IPS-NIHi7 (cell line): ENCODE results near the gene AGTPBP1.

Experiments used
- DNase-seq: peaks from one replicate; pipeline ENCODE4 v3.0.0; 2012; ENCODE audit warnings: mixed read lengths; ENCODE audit errors: extremely low spot score

Gene AGTPBP1

GRCh38 chr9:85717220-85717619 lies 24.5 kb downstream of the AGTPBP1 start:
- DNase-seq = no peak

DNA sequence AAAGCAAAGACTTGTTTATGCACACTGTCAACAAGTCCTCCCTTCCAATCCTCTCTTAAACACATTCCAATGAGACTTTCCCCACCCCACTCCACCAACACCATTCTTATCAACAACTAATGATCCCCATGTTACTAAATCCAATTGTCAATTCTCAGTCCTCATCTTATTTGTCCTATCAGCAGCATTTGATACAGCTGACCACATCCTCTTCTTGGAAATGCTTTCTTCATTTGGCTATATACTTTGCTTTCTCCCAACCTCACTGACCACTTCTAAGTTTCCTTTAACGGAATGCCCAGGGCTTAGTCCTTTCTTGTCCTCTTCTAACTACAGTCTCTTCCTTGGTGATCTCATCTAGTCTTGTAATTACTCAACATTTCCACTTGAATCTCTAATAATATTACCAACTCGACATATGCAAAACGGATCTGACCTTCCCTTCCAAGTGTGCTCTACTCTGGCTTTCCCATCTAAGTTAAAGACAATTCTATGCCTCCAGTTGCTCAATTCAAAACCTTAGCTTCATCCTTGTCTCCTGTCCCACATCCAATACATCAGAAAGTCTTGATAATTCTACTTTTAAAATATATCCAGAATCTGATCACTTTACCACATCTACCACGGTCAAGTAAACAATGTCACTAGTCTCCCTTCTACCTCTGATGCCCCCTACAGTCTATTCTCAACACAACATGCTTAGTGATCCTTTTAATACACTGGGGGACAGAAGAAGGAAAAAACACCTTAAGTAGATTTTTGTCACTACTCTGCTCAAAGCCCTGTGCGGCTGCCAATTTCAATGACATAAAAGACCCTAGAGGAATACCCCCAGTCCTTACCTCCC lies 25.5 kb downstream of the AGTPBP1 start:
- peak; percentile 19 for DNase-seq

- no peak for DNase-seq
Measured at GRCh38 chr9:85715587-85715986, 26.2 kb downstream of the AGTPBP1 start.

DNA sequence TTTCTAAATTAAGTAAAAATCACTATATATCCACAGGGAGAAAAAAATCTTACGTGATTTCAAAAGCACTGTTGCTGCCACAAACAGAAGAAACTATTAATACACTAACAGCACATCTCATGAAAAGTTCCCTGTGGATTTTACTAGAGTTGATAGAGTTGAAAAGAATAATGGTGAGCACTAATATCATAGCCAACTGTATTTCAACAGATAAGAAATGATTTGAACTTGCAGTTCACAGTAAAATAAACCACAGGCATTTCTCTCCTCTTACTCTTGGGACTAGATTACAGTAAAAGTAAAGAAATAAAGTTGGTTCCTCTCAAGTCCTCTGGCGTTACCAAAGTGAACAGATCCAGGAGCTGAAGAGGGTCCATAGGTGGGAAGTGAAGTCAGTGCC lies 27.9 kb downstream of the AGTPBP1 start:
- no peak for DNase-seq

GRCh38 chr9:85704744-85705143 lies 37.0 kb downstream of the AGTPBP1 start:
- DNase-seq = no peak

- no peak for DNase-seq
Measured at GRCh38 chr9:85703398-85703797, 38.4 kb downstream of the AGTPBP1 start.

- DNase-seq = no peak
Measured at GRCh38 chr9:85702726-85703289, 38.9 kb downstream of the AGTPBP1 start.

GRCh38 chr9:85702191-85702590 lies 39.6 kb downstream of the AGTPBP1 start:
- DNase-seq = no peak

DNA sequence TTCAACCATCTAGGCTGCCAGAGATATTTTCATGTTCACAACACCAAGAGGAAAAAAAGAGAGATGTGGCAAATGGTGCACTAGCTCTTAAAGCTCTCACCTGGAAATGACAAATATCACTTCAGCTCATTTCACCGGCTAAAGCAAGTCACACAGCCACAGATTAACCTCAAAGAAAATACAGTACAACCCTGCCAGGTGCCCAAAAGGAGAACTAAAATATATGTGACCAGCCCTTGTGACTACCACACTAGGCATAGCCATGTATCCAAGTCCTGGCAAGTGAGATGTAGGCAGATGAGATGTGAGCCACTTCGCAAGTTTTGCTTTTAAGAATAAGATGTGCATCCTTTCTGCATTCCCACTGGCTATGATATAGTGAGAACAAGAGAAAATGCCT lies 41.4 kb downstream of the AGTPBP1 start:
- no peak for DNase-seq

GRCh38 chr9:85688361-85688760 lies 53.4 kb downstream of the AGTPBP1 start:
- no peak for DNase-seq

GRCh38 chr9:85685081-85685480 lies 56.7 kb downstream of the AGTPBP1 start:
- no peak for DNase-seq

- DNase-seq = no peak
Measured at GRCh38 chr9:85676790-85677189, 65.0 kb downstream of the AGTPBP1 start.

DNA sequence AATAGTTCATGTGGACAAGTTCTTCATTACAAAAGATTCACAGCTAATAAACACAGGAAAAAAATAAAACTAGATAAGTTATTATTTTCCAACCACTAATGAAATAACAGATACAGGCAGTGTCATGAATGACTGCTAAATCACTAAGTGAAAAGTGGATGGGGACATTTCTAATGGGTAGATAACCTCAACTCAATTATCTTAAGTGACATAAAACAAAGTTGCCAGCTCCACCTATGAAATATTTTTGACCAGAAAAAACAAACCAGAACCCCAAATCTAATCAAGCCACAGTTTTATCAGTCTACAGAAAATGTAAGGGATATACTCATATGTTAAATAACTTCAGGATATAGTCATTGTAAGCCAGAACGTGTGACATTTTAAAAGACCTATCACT lies 74.4 kb downstream of the AGTPBP1 start:
- no peak for DNase-seq

GRCh38 chr9:85666086-85666485 lies 75.7 kb downstream of the AGTPBP1 start:
- no peak for DNase-seq

GRCh38 chr9:85662573-85662972 lies 79.2 kb downstream of the AGTPBP1 start:
- no peak for DNase-seq

DNA sequence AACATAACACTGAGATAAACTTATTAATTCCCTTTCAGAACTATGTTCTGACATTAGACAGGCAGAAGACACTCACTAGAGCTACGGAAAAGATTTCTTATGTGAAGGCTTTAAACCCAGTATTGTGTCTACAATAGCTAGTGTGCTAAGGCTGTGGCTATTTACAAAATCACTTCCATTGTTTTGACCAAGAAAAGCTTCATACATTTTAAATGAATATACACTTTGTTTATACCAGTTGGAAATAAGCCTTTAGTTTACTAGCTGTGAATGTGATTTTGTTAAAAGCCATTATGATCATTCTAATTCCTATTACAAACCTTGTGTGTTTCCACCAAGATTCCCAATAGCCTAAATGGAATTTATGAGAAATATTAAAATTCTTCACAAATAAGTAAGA lies 83.0 kb downstream of the AGTPBP1 start:
- no peak for DNase-seq

- DNase-seq = no peak
Measured at GRCh38 chr9:85653153-85653552, 88.6 kb downstream of the AGTPBP1 start.

DNA sequence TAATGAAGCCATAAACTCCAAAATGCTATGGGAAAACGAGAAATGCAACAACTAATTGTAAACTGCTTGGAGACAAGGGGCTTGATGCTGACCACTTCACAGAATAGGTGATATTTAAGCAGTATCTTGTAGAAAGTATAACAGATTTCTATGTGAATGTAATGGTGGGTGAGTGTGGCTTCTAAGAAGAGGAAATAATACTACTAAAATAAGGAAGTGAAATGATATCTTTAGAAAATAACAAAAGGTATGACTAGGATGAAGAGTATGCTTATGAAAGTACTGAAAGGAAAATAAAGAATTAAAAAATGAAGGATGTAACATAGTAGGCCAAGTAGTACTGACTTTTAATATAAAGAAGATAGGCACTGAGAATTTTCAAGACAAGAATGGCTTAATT lies 94.2 kb downstream of the AGTPBP1 start:
- DNase-seq = no peak

DNA sequence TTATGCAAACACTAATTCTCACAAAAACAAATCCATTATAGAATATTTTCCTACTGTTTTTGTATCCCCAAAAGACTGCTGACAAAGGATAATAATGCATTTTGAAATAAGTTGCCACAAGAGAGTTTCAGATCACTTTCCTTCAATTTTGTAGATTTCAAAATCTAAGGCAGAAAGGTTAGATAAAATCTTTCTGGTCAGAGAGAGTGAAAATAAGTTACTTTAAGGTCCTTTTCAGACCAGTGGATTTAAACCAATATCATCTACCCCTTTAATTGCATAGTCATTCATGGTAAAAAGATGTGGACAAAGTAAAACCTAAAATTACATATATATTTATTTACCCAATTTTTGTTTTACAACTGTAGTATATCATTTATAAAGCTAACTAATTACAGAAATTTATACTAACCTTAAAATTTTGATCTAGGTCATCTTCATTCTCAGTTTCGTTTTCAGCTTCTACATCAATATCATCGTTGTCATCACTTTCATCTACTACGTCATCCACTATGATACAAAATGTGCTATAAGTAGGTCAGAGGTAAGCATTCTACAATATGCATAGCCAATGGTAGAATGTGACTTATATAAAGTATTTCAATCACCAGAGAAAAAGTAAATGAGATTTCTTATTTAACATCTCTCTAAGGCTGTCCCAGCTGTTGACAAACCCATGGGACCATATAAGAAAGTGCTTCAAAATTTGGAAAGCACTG lies 95.7 kb downstream of the AGTPBP1 start:
- no peak for DNase-seq

GRCh38 chr9:85640425-85640824 lies 101.3 kb downstream of the AGTPBP1 start:
- DNase-seq = no peak

- DNase-seq = no peak
Measured at GRCh38 chr9:85639675-85640186, 102.0 kb downstream of the AGTPBP1 start.

- DNase-seq = no peak
Measured at GRCh38 chr9:85631809-85632208, 109.9 kb downstream of the AGTPBP1 start.

- DNase-seq = no peak
Measured at GRCh38 chr9:85630676-85631075, 111.1 kb downstream of the AGTPBP1 start.
